GM18517 (cell line): ENCODE results near the gene TCP10L.
"Not testable (repeated sequence)": the region's sequence is repeated elsewhere in the genome, so short reads cannot be mapped to it uniquely, and the experiment has no call there.

Experiments used
- ATAC-seq: cut with Tn5 transposase; IDR thresholded peaks from one replicate; pipeline ENCODE4 v1.9.1; 2021; ENCODE audit warnings: mild to moderate bottlenecking, moderate library complexity; ENCODE audit not compliant: unreplicated experiment

Gene TCP10L

GRCh38 chr21:32587651-32588050 is 2.3 kb upstream of the TCP10L start:
- ATAC-seq: no peak

GRCh38 chr21:32587120-32587519 is 1.8 kb upstream of the TCP10L start:
- no peak for ATAC-seq

GRCh38 chr21:32585970-32586369 is 647 bp upstream of the TCP10L start:
- no peak for ATAC-seq

- no peak for ATAC-seq
Measured at GRCh38 chr21:32584472-32584871, 851 bp downstream of the TCP10L start.

GRCh38 chr21:32581732-32582131 is 3.6 kb downstream of the TCP10L start:
- ATAC-seq: no peak

GRCh38 chr21:32580949-32581348 is 4.4 kb downstream of the TCP10L start:
- no peak for ATAC-seq

- no peak for ATAC-seq
Measured at GRCh38 chr21:32578107-32578691, 7.1 kb downstream of the TCP10L start.

- ATAC-seq: no peak
Measured at GRCh38 chr21:32576011-32576410, 9.3 kb downstream of the TCP10L start.

- ATAC-seq: no peak
Measured at GRCh38 chr21:32574946-32575925, 10.1 kb downstream of the TCP10L start.

GRCh38 chr21:32572574-32573420 is 12.5 kb downstream of the TCP10L start:
- no peak for ATAC-seq

GRCh38 chr21:32570456-32570855 is 14.9 kb downstream of the TCP10L start:
- no peak for ATAC-seq

GRCh38 chr21:32569261-32570230 is 15.8 kb downstream of the TCP10L start:
- ATAC-seq: peak; percentile 74

GRCh38 chr21:32567626-32568025 is 17.7 kb downstream of the TCP10L start:
- no peak for ATAC-seq

GRCh38 chr21:32566741-32567389 is 18.5 kb downstream of the TCP10L start:
- no peak for ATAC-seq

- ATAC-seq: no peak
Measured at GRCh38 chr21:32565856-32566465, 19.4 kb downstream of the TCP10L start.

- ATAC-seq: no peak
Measured at GRCh38 chr21:32562915-32563314, 22.4 kb downstream of the TCP10L start.

- ATAC-seq: no peak
Measured at GRCh38 chr21:32562426-32562825, 22.9 kb downstream of the TCP10L start.

- not testable (repeated sequence) for ATAC-seq
Measured at GRCh38 chr21:32561476-32561875, 23.8 kb downstream of the TCP10L start.

- no peak for ATAC-seq
Measured at GRCh38 chr21:32560896-32561295, 24.4 kb downstream of the TCP10L start.
